CD4-positive, alpha-beta T cell (primary cell): ENCODE data around the gene LMBR1L. TPM values are rescaled to one million over a fixed set of nuclear protein-coding genes. Genes with fewer than 3 reads are reported as not detected.
A peak's percentile ranks its signal among the peaks of the same experiment; 100 is the strongest.

Experiments used
- ATAC-seq: fragments of 200-7000 bp; cut with Tn5 transposase; one replicate; pipeline ENCODE4 v1.10.0; 2022; ENCODE audit warnings: mild to moderate bottlenecking; ENCODE audit not compliant: poor library complexity
- CTCF ChIA-PET: fragments of 350-600 bp; sonication (Branson Sonifier 250); formaldehyde crosslinking; loops from one replicate; lab custom pipeline; 2021; ENCODE audit warnings: antibody characterized with exemption, inconsistent platforms; lab: Charles Lee
- POLR2A ChIA-PET: fragments of 350-600 bp; sonication (Branson Sonifier 250); formaldehyde crosslinking; loops from one replicate; lab custom pipeline; 2021; ENCODE audit warnings: antibody characterized with exemption, inconsistent platforms; lab: Charles Lee
- DNase-seq, 14 experiments: peaks; one replicate each; pipeline ENCODE4 v3.0.0-alpha.2; 2013 to 2020; ENCODE audit warnings: mixed read lengths in 2 of 14
- H3K27ac ChIP-seq, 2 donors: one replicate each; pipeline versions ENCODE4 v1.5.1 to v1.7.0; 2013; ENCODE audit warnings: low read length in 2 of 2, low read depth in 1 of 2, mild to moderate bottlenecking in 1 of 2
- H3K27me3 ChIP-seq, 2 experiments: 1 replicate in 1 of 2; 2 replicates in 1 of 2; pipeline versions ENCODE4 v1.6.1 to v1.7.0; 2013; ENCODE audit warnings: low read length in 2 of 2, control low read depth in 1 of 2, mild to moderate bottlenecking in 1 of 2, moderate library complexity in 1 of 2; ENCODE audit not compliant: insufficient read depth in 2 of 2, control insufficient read depth in 1 of 2
- H3K36me3 ChIP-seq: one replicate; pipeline ENCODE4 v1.6.1; 2013; ENCODE audit warnings: low read length, control low read depth; ENCODE audit not compliant: insufficient read depth
- H3K4me1 ChIP-seq: one replicate; pipeline ENCODE4 v1.6.1; 2013; ENCODE audit warnings: low read length, control low read depth; ENCODE audit not compliant: insufficient read depth
- H3K4me3 ChIP-seq: one replicate; pipeline ENCODE4 v1.5.1; 2013; ENCODE audit warnings: mild to moderate bottlenecking, low read length, moderate library complexity
- H3K9me3 ChIP-seq, 2 experiments: 1 replicate in 1 of 2; 2 replicates in 1 of 2; pipeline versions ENCODE4 v1.6.1 to v1.7.0; 2013; ENCODE audit warnings: low read length in 2 of 2, mild to moderate bottlenecking in 2 of 2, control low read depth in 1 of 2, moderate library complexity in 1 of 2; ENCODE audit not compliant: control insufficient read depth in 1 of 2, insufficient read depth in 1 of 2
- H3K27ac Mint-ChIP-seq: one replicate; pipeline ENCODE4 v1.8.0; 2020; ENCODE audit warnings: mixed read lengths
- H3K27me3 Mint-ChIP-seq: one replicate; pipeline ENCODE4 v1.8.0; 2021; ENCODE audit warnings: mixed read lengths
- H3K36me3 Mint-ChIP-seq: one replicate; pipeline ENCODE4 v1.8.0; 2021; ENCODE audit warnings: low read depth, mixed read lengths
- H3K4me1 Mint-ChIP-seq: one replicate; pipeline ENCODE4 v1.8.0; 2021; ENCODE audit warnings: low read depth, mixed read lengths
- H3K4me3 Mint-ChIP-seq: one replicate; pipeline ENCODE4 v1.8.0; 2020; ENCODE audit warnings: mild to moderate bottlenecking, mixed read lengths
- H3K9me3 Mint-ChIP-seq: one replicate; pipeline ENCODE4 v1.8.0; 2020; ENCODE audit warnings: mixed read lengths
- CTCF ChIP-seq: fragments of 200-600 bp; IDR thresholded peaks from one replicate; pipeline ENCODE4 v1.8.0; 2022; ENCODE audit warnings: antibody characterized with exemption, mild to moderate bottlenecking
- intact Hi-C, 2 experiments: fragments of 100-400 bp; cut with DNase I in 1 of 2; cut with micrococcal nuclease in 1 of 2; formaldehyde crosslinking; loops; one replicate each; pipeline versions ENCODE4 v1.15.1 to v1.9.0; 2023 to 2025; cut with DNase I, micrococcal nuclease
- total RNA-seq, 174 experiments: library from RNA in 2 of 174; stranded (reverse) in 2 of 174; gene quantifications; one replicate each; pipeline ENCODE4 v1.2.3 and lab custom pipeline; 2021 to 2026

LMBR1L gene
- total RNA-seq, 2 experiments from 2014 or later, result 401 to 418 TPM

DNA sequence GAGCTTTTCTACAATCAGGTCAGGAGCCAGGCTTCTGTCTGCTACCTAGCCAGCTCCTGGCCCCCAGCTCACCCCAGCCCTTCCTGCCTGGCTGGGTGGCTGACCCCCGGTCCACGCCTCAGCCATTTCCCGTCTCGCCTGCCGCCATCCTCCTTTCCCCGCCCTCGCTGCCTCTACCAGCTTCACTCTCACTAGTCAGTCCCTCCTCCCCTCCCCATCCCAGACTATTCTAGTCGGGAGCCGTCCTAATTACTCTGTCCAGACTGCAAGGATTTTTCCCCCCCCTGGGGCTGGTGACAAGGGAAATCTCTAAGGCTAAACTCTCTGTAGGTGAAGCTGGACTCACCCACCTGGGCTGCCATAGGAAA is 16.9 kb downstream of the LMBR1L start:
- no peak for TF ChIP-seq CTCF
- Mint-ChIP-seq H3K4me3 (peak overlapping the region; percentile 9), H3K27ac (peak overlapping the region; percentile 7), H3K36me3 (peaks cover 21% of the 10 kb centered on the region), H3K4me1 (peaks cover 62% of the 10 kb centered on the region), H3K9me3 (no peaks in the 10 kb centered on the region), H3K27me3 (peaks cover 70% of the 10 kb centered on the region)
- no peak for ATAC-seq
- H3K4me3 ChIP-seq, result no peak overlapping the region
- H3K9me3 ChIP-seq, result peaks cover 0 to 19% of the 10 kb centered on the region in 2 experiments
- DNase-seq, result no peak
- intact Hi-C loops, result loop anchor here (2.0 kb wide), 2 partner anchors 17 to 97 kb away; partner anchors contain the start of gene LMBR1L (in 1 of the 2)
- H3K27ac ChIP-seq, result no peak overlapping the region
- POLR2A ChIA-PET, result interaction anchor here (0.6 to 5.1 kb wide), 9 partner anchors 14 to 230 kb away, joined by 3 to 42 read pairs (median 5); partner anchors contain the start of genes LMBR1L, PRKAG1, RHEBL1 and TUBA1A
- H3K4me1 ChIP-seq, result peaks cover 54% of the 10 kb centered on the region
- H3K36me3 ChIP-seq, result peaks cover 19% of the 10 kb centered on the region
- CTCF ChIA-PET, result interaction anchor here (0.6 to 3.1 kb wide), 5 partner anchors 16 to 141 kb away, joined by 3 to 20 read pairs (median 3); partner anchors contain the start of gene LMBR1L
- H3K27me3 ChIP-seq, result peaks cover 56 to 62% of the 10 kb centered on the region in 2 experiments

DNA sequence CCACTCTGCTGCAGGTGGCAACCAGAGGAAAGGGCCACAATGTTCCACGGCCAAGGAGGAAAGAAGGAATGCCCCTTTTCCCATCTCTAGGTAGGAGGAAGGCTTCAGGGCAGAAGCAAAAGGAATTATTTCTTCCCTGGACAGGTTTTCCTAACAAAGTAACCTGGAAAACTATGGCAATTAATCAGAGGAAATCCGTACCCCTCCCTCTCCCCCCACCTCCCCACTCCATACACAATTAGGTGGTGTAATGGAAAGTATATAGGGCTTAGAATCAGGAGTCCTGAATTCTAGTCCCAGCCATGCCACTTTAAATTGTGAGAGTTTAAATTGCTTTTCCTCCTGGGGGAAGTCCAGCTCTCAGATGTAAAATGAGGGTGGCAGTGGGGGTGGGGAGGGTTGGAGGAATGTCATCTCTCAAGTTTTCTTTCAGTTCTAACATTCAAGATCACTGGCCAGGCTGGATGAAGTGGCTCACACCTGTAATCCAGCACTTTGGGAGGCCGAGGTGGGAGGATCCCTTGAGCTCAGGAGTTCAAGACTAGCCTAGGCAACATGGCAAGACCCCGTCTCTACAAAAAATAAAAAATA is 17.7 kb downstream of the LMBR1L start:
- Mint-ChIP-seq H3K27ac (no peak overlapping the region), H3K4me3 (no peak overlapping the region), H3K4me1 (peaks cover 70% of the 10 kb centered on the region), H3K36me3 (peaks cover 12% of the 10 kb centered on the region), H3K9me3 (no peaks in the 10 kb centered on the region), H3K27me3 (peaks cover 79% of the 10 kb centered on the region)
- CTCF ChIA-PET, result interaction anchor here (0.6 to 3.1 kb wide), 20 partner anchors 7 to 240 kb away, joined by 3 to 29 read pairs (median 4); partner anchors contain the start of genes DDX23, LMBR1L, RHEBL1 and TUBA1B
- Histone ChIP-seq H3K4me3 (no peak overlapping the region), H3K27me3 (peaks cover 61 to 67% of the 10 kb centered on the region in 2 experiments), H3K36me3 (peaks cover 11% of the 10 kb centered on the region), H3K27ac (no peak overlapping the region), H3K4me1 (peaks cover 63% of the 10 kb centered on the region), H3K9me3 (peaks cover 0 to 19% of the 10 kb centered on the region in 2 experiments)
- TF ChIP-seq CTCF, result no peak
- ATAC-seq (no peak), DNase-seq (no peak)
- POLR2A ChIA-PET, result interaction anchor here (1.2 to 5.1 kb wide), 7 partner anchors 15 to 96 kb away, joined by 3 to 42 read pairs (median 10); partner anchors contain the start of genes LMBR1L, RHEBL1, TUBA1A and TUBA1B
- intact Hi-C loops, result loop anchor here in 1 of 2 experiments (2.0 kb wide), 1 partner anchor 96 kb away; no protein-coding TSS in a partner anchor

- H3K9me3 ChIP-seq, result peaks cover 0 to 19% of the 10 kb centered on the region in 2 experiments
- H3K36me3 ChIP-seq, result peaks cover 5% of the 10 kb centered on the region
- peak overlapping the region; percentile 54 for H3K4me3 Mint-ChIP-seq
- H3K4me1 Mint-ChIP-seq, result peaks cover 75% of the 10 kb centered on the region
- peak; percentile 63 for TF ChIP-seq CTCF
- ChIA-PET CTCF (interaction anchor here (0.6 to 3.1 kb wide), 20 partner anchors 8 to 240 kb away, joined by 3 to 29 read pairs (median 4); partner anchors contain the start of genes DDX23, LMBR1L, RHEBL1 and TUBA1B), POLR2A (interaction anchor here (1.0 to 5.1 kb wide), 6 partner anchors 8 to 240 kb away, joined by 3 to 42 read pairs (median 8); partner anchors contain the start of genes DDX23, LMBR1L, TUBA1A and TUBA1B)
- no peak overlapping the region for H3K27ac Mint-ChIP-seq
- peaks cover 6% of the 10 kb centered on the region for H3K36me3 Mint-ChIP-seq
- H3K27me3 ChIP-seq, result peaks cover 61 to 67% of the 10 kb centered on the region in 2 experiments
- peaks cover 79% of the 10 kb centered on the region for H3K27me3 Mint-ChIP-seq
- ATAC-seq (peak; percentile 53), DNase-seq (peak; percentile 37 to 77 (median 54))
- H3K9me3 Mint-ChIP-seq, result no peaks in the 10 kb centered on the region
- H3K27ac ChIP-seq, result no peak overlapping the region
- H3K4me1 ChIP-seq, result peaks cover 70% of the 10 kb centered on the region
- H3K4me3 ChIP-seq, result no peak overlapping the region
- intact Hi-C loops, result loop anchor here in 1 of 2 experiments (2.0 kb wide), 1 partner anchor 95 kb away; no protein-coding TSS in a partner anchor
Observed at GRCh38 chr12:49092086-49092815, 18.4 kb downstream of the LMBR1L start.
